Kidney (tissue), 22 donors: ENCODE data around the gene CAPRIN1. TPM values are rescaled to one million over a fixed set of nuclear protein-coding genes. Genes with fewer than 3 reads are reported as not detected.

Experiments
- DNase-seq, 5 donors: peaks; one replicate each; pipeline ENCODE4 v3.0.0-alpha.2; 2013 to 2020
- FAIRE-seq: peaks from 2 replicates; lab custom pipeline; 2012; peaks lifted over from hg19 to GRCh38; lab: Jason Lieb, UNC
- H3K27ac ChIP-seq, 2 donors: one replicate each; pipeline ENCODE4 v1.7.0; 2013; ENCODE audit warnings: low read depth in 2 of 2, low read length in 2 of 2, inconsistent platforms in 1 of 2
- H3K27me3 ChIP-seq: one replicate; pipeline ENCODE4 v1.7.1; 2013; ENCODE audit warnings: low read length, inconsistent platforms; ENCODE audit not compliant: control insufficient read depth, insufficient read depth
- H3K36me3 ChIP-seq, 3 donors: one replicate each; pipeline versions ENCODE4 v1.7.0 to v1.7.1; 2013; ENCODE audit warnings: low read length in 3 of 3, control low read depth in 1 of 3, inconsistent platforms in 1 of 3; ENCODE audit not compliant: insufficient read depth in 3 of 3, control insufficient read depth in 2 of 3
- H3K4me1 ChIP-seq, 3 donors: one replicate each; pipeline versions ENCODE4 v1.7.0 to v1.7.1; 2013; ENCODE audit warnings: low read length in 3 of 3, inconsistent platforms in 1 of 3, low read depth in 1 of 3; ENCODE audit not compliant: control insufficient read depth in 2 of 3, insufficient read depth in 2 of 3
- H3K4me3 ChIP-seq, 3 donors: one replicate each; pipeline versions ENCODE4 v1.7.0 to v1.8.1; 2013; ENCODE audit warnings: low read length in 3 of 3, control low read depth in 1 of 3, inconsistent platforms in 1 of 3
- H3K9ac ChIP-seq, 3 donors: one replicate each; pipeline versions ENCODE4 v1.7.0 to v1.7.1; 2013; ENCODE audit warnings: low read length in 3 of 3, control low read depth in 1 of 3, inconsistent platforms in 1 of 3
- H3K9me3 ChIP-seq, 3 donors: one replicate each; pipeline versions ENCODE4 v1.7.0 to v1.7.1; 2013; ENCODE audit warnings: low read length in 3 of 3, control low read depth in 1 of 3, inconsistent platforms in 1 of 3; ENCODE audit not compliant: control insufficient read depth in 2 of 3, insufficient read depth in 1 of 3
- intact Hi-C: fragments of 100-400 bp; cut with DNase I; formaldehyde crosslinking; loops from one replicate; pipeline ENCODE4 v1.11.1; 2022
- long read RNA-seq, 10 donors: library from polyadenylated mRNA in 1 of 10; unstranded in 1 of 10; transcript quantifications; one replicate each; pipeline ENCODE4 v2.0.0 and lab custom pipeline, GENCODE V29; 2021 to 2026
- polyA plus RNA-seq: library from polyadenylated mRNA; stranded (reverse); fragments of 350-450 nt; fragmentation: Illumina TruSeq; extraction: RNeasy Lipid Tissue Mini Kit (QIAGEN cat#74804); gene quantifications from one replicate; pipeline ENCODE4 v1.2.3, GENCODE V29; 2014; ENCODE audit warnings: low read depth, low replicate concordance; ENCODE audit not compliant: insufficient read depth
- total RNA-seq: library from RNA; stranded (reverse); fragmentation: NEBNext Ultra II Directional; extraction: Animal tissue kit (Norgen Biotek cat#: 25700); gene quantifications from one replicate; pipeline ENCODE4 v1.2.1, GENCODE V29; 2021
- TF ChIP-seq, protein P1 (sequence below): IDR thresholded peaks from 3 replicates; pipeline ENCODE4 v1.5.1; 2012; ENCODE audit warnings: mild to moderate bottlenecking, moderate library complexity, borderline replicate concordance; ENCODE audit not compliant: insufficient read depth; ENCODE audit errors: extremely low read depth
- donor health status: control.
- donor health status: control.
- donor health status: control.
- donor health status: control.
- donor health status: control.
- donor health status: DM: yes; HTN: yes; CAD: no.
- donor health status: Normal renal cell carcinoma (clear cell type).

The CAPRIN1 gene, protein sequence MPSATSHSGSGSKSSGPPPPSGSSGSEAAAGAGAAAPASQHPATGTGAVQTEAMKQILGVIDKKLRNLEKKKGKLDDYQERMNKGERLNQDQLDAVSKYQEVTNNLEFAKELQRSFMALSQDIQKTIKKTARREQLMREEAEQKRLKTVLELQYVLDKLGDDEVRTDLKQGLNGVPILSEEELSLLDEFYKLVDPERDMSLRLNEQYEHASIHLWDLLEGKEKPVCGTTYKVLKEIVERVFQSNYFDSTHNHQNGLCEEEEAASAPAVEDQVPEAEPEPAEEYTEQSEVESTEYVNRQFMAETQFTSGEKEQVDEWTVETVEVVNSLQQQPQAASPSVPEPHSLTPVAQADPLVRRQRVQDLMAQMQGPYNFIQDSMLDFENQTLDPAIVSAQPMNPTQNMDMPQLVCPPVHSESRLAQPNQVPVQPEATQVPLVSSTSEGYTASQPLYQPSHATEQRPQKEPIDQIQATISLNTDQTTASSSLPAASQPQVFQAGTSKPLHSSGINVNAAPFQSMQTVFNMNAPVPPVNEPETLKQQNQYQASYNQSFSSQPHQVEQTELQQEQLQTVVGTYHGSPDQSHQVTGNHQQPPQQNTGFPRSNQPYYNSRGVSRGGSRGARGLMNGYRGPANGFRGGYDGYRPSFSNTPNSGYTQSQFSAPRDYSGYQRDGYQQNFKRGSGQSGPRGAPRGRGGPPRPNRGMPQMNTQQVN
- total RNA-seq (174 TPM), polyA plus RNA-seq (83.3 TPM)
- long read RNA-seq, donor 1, full-length matches to known transcripts, result 31 of 50 reads
- long read RNA-seq, donor 1, partial matches to known transcripts, result 19 of 50 reads
- long read RNA-seq, donor 1, other reads (novel, unspliced or antisense), result 0 of 50 reads
- long read RNA-seq, donor 2, full-length matches to known transcripts, result 23 of 28 reads
- long read RNA-seq, donor 2, partial matches to known transcripts, result 5 of 28 reads
- long read RNA-seq, donor 2, other reads (novel, unspliced or antisense), result 0 of 28 reads
- long read RNA-seq, donor 3, full-length matches to known transcripts, result 33 of 59 reads
- long read RNA-seq, donor 3, partial matches to known transcripts, result 26 of 59 reads
- long read RNA-seq, donor 3, other reads (novel, unspliced or antisense), result 0 of 59 reads
- long read RNA-seq, donor 4, full-length matches to known transcripts, result 25 of 25 reads
- long read RNA-seq, donor 4, partial matches to known transcripts, result 0 of 25 reads
- long read RNA-seq, donor 4, other reads (novel, unspliced or antisense), result 0 of 25 reads
- long read RNA-seq, donor 5, full-length matches to known transcripts, result 2 of 2 reads
- long read RNA-seq, donor 5, partial matches to known transcripts, result 0 of 2 reads
- long read RNA-seq, donor 5, other reads (novel, unspliced or antisense), result 0 of 2 reads
- long read RNA-seq, donor 6, full-length matches to known transcripts, result 21 of 62 reads
- long read RNA-seq, donor 6, partial matches to known transcripts, result 41 of 62 reads
- long read RNA-seq, donor 6, other reads (novel, unspliced or antisense), result 0 of 62 reads
- long read RNA-seq, donor 7, full-length matches to known transcripts, result 106 of 125 reads
- long read RNA-seq, donor 7, partial matches to known transcripts, result 14 of 125 reads
- long read RNA-seq, donor 7, other reads (novel, unspliced or antisense), result 5 of 125 reads
- long read RNA-seq, donor 8, full-length matches to known transcripts, result 16 of 78 reads
- long read RNA-seq, donor 8, partial matches to known transcripts, result 62 of 78 reads
- long read RNA-seq, donor 8, other reads (novel, unspliced or antisense), result 0 of 78 reads
- long read RNA-seq, donor 9, full-length matches to known transcripts, result 9 of 30 reads
- long read RNA-seq, donor 9, partial matches to known transcripts, result 21 of 30 reads
- long read RNA-seq, donor 9, other reads (novel, unspliced or antisense), result 0 of 30 reads
- long read RNA-seq, donor 10, full-length matches to known transcripts, result 25 of 31 reads
- long read RNA-seq, donor 10, partial matches to known transcripts, result 6 of 31 reads
- long read RNA-seq, donor 10, other reads (novel, unspliced or antisense), result 0 of 31 reads

DNA sequence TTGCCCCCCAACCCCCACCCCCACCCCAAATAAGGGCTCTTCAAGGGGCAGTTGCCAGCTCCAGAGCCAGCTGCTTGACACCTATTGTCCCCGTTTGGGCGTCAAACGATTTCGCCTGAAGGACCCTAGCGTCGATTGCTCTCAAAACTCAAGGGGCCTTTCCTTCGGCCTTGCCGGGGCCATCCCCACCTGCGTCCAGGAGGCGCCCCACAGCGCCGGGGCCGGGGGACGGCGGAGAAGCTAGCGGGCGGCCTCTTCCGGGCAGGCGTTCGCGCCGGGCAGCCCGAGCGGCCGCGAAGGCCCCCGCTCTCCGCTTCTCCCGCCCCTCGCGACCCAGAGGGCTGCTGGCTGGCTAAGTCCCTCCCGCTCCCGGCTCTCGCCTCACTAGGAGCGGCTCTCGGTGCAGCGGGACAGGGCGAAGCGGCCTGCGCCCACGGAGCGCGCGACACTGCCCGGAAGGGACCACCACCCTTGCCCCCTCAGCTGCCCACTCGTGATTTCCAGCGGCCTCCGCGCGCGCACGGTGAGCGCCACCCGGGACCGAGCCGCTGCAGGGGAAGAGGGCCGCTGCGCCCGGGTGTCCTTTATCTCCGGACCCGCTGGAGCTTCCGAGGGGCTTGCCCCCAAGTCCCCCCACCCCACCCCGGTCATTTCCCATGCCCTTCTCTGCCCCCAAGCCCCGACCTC, at the start of gene CAPRIN1:
Gene CAPRIN1, plus strand, starts transcription at position 383 of the 687 bp plus-strand sequence. CDS start 690 bp downstream, outside the sequence.
- H3K4me3 ChIP-seq, result peak within 1 kb of the TSS; percentile 83 to 90 (median 83)
- TF ChIP-seq, protein P1, sequence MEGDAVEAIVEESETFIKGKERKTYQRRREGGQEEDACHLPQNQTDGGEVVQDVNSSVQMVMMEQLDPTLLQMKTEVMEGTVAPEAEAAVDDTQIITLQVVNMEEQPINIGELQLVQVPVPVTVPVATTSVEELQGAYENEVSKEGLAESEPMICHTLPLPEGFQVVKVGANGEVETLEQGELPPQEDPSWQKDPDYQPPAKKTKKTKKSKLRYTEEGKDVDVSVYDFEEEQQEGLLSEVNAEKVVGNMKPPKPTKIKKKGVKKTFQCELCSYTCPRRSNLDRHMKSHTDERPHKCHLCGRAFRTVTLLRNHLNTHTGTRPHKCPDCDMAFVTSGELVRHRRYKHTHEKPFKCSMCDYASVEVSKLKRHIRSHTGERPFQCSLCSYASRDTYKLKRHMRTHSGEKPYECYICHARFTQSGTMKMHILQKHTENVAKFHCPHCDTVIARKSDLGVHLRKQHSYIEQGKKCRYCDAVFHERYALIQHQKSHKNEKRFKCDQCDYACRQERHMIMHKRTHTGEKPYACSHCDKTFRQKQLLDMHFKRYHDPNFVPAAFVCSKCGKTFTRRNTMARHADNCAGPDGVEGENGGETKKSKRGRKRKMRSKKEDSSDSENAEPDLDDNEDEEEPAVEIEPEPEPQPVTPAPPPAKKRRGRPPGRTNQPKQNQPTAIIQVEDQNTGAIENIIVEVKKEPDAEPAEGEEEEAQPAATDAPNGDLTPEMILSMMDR, result no peak
- peak within 1 kb of the TSS; percentile 99 for H3K27ac ChIP-seq
- intact Hi-C loops, result no loop called here
- H3K36me3 ChIP-seq, result no peaks in the 10 kb centered on the region
- H3K27me3 ChIP-seq, result no peaks in the 10 kb centered on the region
- DNase-seq (peak; percentile 94 to 97 (median 96)), FAIRE-seq (no peak)
- H3K9ac ChIP-seq, result peak within 1 kb of the TSS; percentile 85 to 90 (median 87)
- peaks cover 0 to 9% (median 3%) of the 10 kb centered on the region in 3 donors for H3K4me1 ChIP-seq
- no peaks in the 10 kb centered on the region for H3K9me3 ChIP-seq

DNA sequence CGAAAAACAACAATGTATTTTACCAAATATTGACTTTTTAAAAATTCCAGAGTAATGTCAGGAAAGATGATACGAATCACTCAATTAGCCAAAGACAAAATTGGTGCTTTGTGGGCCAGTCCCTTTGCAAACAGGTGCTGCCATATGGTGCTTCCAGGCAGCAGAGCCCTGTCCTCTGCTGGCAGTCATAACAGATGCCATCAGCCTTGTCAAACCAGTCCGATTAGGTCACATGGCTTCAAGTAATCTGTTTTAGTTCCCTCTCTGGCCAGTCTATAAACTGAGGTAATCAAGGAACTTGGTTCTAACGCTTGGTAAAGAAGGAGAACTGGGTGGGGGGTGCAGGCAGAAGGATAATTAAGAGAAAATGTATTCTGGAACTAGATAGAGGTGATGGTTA, 49.1 kb upstream of the CAPRIN1 start:
- Histone ChIP-seq H3K36me3 (no peaks in the 10 kb centered on the region), H3K27ac (no peak overlapping the region), H3K9me3 (no peaks in the 10 kb centered on the region), H3K4me1 (peaks cover 0 to 5% (median 4%) of the 10 kb centered on the region in 3 donors), H3K27me3 (no peaks in the 10 kb centered on the region), H3K4me3 (no peak overlapping the region), H3K9ac (no peak overlapping the region)
- FAIRE-seq (no peak), DNase-seq (peak in 1 of 5 donors; percentile 16)
- TF ChIP-seq, protein P1, result no peak
- intact Hi-C loops, result no loop called here
